Measurements from ENCODE around the gene CDH18.

The CDH18 gene

GRCh38 chr5:19685473-19685872, 302.5 kb downstream of the CDH18 start:
- no peak for TF ChIP-seq GATA2 (IDR thresholded peaks at IDR 0.05; ENCODE audit: low read depth, low read length)
- TF ChIP-seq GATA3 (IDR thresholded peaks at IDR 0.05; ENCODE audit: low read depth, low read length) = no peak

- TF ChIP-seq GATA3 (IDR thresholded peaks at IDR 0.05; ENCODE audit: low read depth, low read length) = no peak
- TF ChIP-seq GATA2 (IDR thresholded peaks at IDR 0.05; ENCODE audit: low read depth, low read length) = no peak
These were observed 311.1 kb downstream of the CDH18 start for GRCh38 chr5:19676895-19677294.

- TF ChIP-seq GATA3 (IDR thresholded peaks at IDR 0.05; ENCODE audit: low read depth, low read length) = no peak
- TF ChIP-seq GATA2 (IDR thresholded peaks at IDR 0.05; ENCODE audit: low read depth, low read length) = no peak
These were observed 327.3 kb downstream of the CDH18 start for GRCh38 chr5:19660679-19661078.

- TF ChIP-seq GATA3 (IDR thresholded peaks at IDR 0.05; ENCODE audit: low read depth, low read length) (no peak), GATA2 (IDR thresholded peaks at IDR 0.05; ENCODE audit: low read depth, low read length) (no peak)
These were observed 332.4 kb downstream of the CDH18 start for GRCh38 chr5:19655627-19656026.

- TF ChIP-seq GATA3 (IDR thresholded peaks at IDR 0.05; ENCODE audit: low read depth, low read length) (no peak), GATA2 (IDR thresholded peaks at IDR 0.05; ENCODE audit: low read depth, low read length) (no peak)
These were observed 349.5 kb downstream of the CDH18 start for GRCh38 chr5:19638461-19638860.

- TF ChIP-seq GATA3 (IDR thresholded peaks at IDR 0.05; ENCODE audit: low read depth, low read length) = no peak
- TF ChIP-seq GATA2 (IDR thresholded peaks at IDR 0.05; ENCODE audit: low read depth, low read length) = no peak
These were observed 357.1 kb downstream of the CDH18 start for GRCh38 chr5:19630876-19631275.

- TF ChIP-seq GATA3 (IDR thresholded peaks at IDR 0.05; ENCODE audit: low read depth, low read length) (no peak), GATA2 (IDR thresholded peaks at IDR 0.05; ENCODE audit: low read depth, low read length) (no peak)
These were observed 361.8 kb downstream of the CDH18 start for GRCh38 chr5:19626211-19626610.

GRCh38 chr5:19625562-19625961, 362.4 kb downstream of the CDH18 start:
- TF ChIP-seq GATA3 (IDR thresholded peaks at IDR 0.05; ENCODE audit: low read depth, low read length) (no peak), GATA2 (IDR thresholded peaks at IDR 0.05; ENCODE audit: low read depth, low read length) (no peak)

- TF ChIP-seq GATA3 (IDR thresholded peaks at IDR 0.05; ENCODE audit: low read depth, low read length) (no peak), GATA2 (IDR thresholded peaks at IDR 0.05; ENCODE audit: low read depth, low read length) (no peak)
These were observed 368.4 kb downstream of the CDH18 start for GRCh38 chr5:19619571-19619970.

- TF ChIP-seq GATA2 (IDR thresholded peaks at IDR 0.05; ENCODE audit: low read depth, low read length) (no peak), GATA3 (IDR thresholded peaks at IDR 0.05; ENCODE audit: low read depth, low read length) (no peak)
These were observed 371.2 kb downstream of the CDH18 start for GRCh38 chr5:19616701-19617215.

- TF ChIP-seq GATA3 (IDR thresholded peaks at IDR 0.05; ENCODE audit: low read depth, low read length) = no peak
- TF ChIP-seq GATA2 (IDR thresholded peaks at IDR 0.05; ENCODE audit: low read depth, low read length) = no peak
These were observed 372.3 kb downstream of the CDH18 start for GRCh38 chr5:19615661-19616060.

- TF ChIP-seq GATA2 (IDR thresholded peaks at IDR 0.05; ENCODE audit: low read depth, low read length) (no peak), GATA3 (IDR thresholded peaks at IDR 0.05; ENCODE audit: low read depth, low read length) (no peak)
These were observed 372.9 kb downstream of the CDH18 start for GRCh38 chr5:19615071-19615470.

- TF ChIP-seq GATA3 (IDR thresholded peaks at IDR 0.05; ENCODE audit: low read depth, low read length) (no peak), GATA2 (IDR thresholded peaks at IDR 0.05; ENCODE audit: low read depth, low read length) (no peak)
These were observed 379.5 kb downstream of the CDH18 start for GRCh38 chr5:19608444-19609002.

- no peak for TF ChIP-seq GATA2 (IDR thresholded peaks at IDR 0.05; ENCODE audit: low read depth, low read length)
These were observed 382.1 kb downstream of the CDH18 start for GRCh38 chr5:19605846-19606407.

GRCh38 chr5:19584131-19584530, 403.9 kb downstream of the CDH18 start:
- peak; percentile 68 for TF ChIP-seq GATA2 (IDR thresholded peaks at IDR 0.05; ENCODE audit: low read depth, low read length)
- 0 out of 2 replicates have a peak, but pooled peaks have one; percentile 31 for TF ChIP-seq GATA3 (IDR thresholded peaks at IDR 0.05; ENCODE audit: low read depth, low read length)
